K562 (cell line): ENCODE measurements around the gene GNAZ.

Experiments
- HCFC1 ChIP-seq: IDR thresholded peaks from 2 replicates; pipeline ENCODE4 v1.6.1; 2012; ENCODE audit warnings: low read depth, low read length, improper control_type of control experiment
- KAT8 ChIP-seq: fragments of 450-650 bp; IDR thresholded peaks from 2 replicates; pipeline ENCODE4 v1.6.1; 2016; ENCODE audit warnings: low read depth, mild to moderate bottlenecking
- MTA2 ChIP-seq: fragments of 450-650 bp; IDR thresholded peaks from 2 replicates; pipeline ENCODE4 v1.6.1; 2016; ENCODE audit warnings: low read depth
- MTF1 ChIP-seq: fragments of 250-450 bp; sonication (Bioruptor Pico); IDR thresholded peaks from 2 replicates; pipeline ENCODE4 v1.9.0; 2021; ENCODE audit warnings: moderate library complexity, mild to moderate bottlenecking, inconsistent platforms, borderline replicate concordance
- NR3C1 ChIP-seq: sonication (generic); formaldehyde crosslinking; IDR thresholded peaks from 2 replicates; pipeline ENCODE4 v1.8.1; 2022; ENCODE audit warnings: missing genetic modification reagents
- ZNF239 ChIP-seq: fragments of 250-450 bp; sonication (Bioruptor Pico); IDR thresholded peaks from 2 replicates; pipeline ENCODE4 v1.4.0; 2020; ENCODE audit warnings: mild to moderate bottlenecking
- ZNF354B ChIP-seq: fragments of 250-450 bp; sonication (Bioruptor Pico); IDR thresholded peaks from 2 replicates; pipeline ENCODE4 v1.4.0; 2020
- ZNF592 ChIP-seq: fragments of 450-650 bp; IDR thresholded peaks from 2 replicates; pipeline ENCODE4 v1.6.1; 2017; ENCODE audit warnings: antibody characterized with exemption, mild to moderate bottlenecking
- TF ChIP-seq, protein P1 (sequence below), 3 experiments: IDR thresholded peaks in 2 of 3; conservative IDR thresholded peaks in 1 of 3; 2 replicates each; pipeline ENCODE4 v1.5.1; 2011 to 2012; ENCODE audit warnings: low read length in 3 of 3, mild to moderate bottlenecking in 3 of 3, control low read depth in 2 of 3, improper control_type of control experiment in 1 of 3, inconsistent platforms in 1 of 3, low read depth in 1 of 3, mixed read lengths in 1 of 3, moderate library complexity in 1 of 3; ENCODE audit not compliant: insufficient read depth in 2 of 3
- TF ChIP-seq, protein P2 (sequence below): sonication (generic); formaldehyde crosslinking; IDR thresholded peaks from 2 replicates; pipeline ENCODE4 v1.9.0; 2022; ENCODE audit warnings: mild to moderate bottlenecking, missing genetic modification reagents

DNA sequence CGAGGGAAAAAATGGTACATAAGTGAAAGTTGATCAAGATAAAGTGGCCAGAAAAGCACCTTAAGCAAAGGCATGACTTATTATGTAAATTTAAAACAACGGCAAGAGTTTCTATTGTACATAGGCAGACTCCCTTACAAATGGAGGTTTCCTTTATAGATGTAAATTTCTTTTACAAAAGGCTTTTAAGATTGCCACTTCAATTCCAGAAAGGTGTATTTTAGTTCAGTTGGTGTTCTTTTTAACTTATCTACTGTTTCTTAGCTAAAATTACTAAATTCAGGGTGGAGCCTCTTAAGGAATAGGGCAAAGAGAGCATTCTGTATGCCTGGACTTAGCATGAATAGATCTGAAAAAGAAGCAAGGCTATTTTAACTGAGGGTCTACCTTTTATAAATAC is 24.9 kb upstream of the GNAZ start:
- TF ChIP-seq HCFC1 (no peak), ZNF592 (no peak), MTF1 (CRISPR knock-in tag) (no peak), MTA2 (no peak), NR3C1 (CRISPR knock-in tag) (no peak), ZNF354B (CRISPR knock-in tag) (no peak), ZNF239 (no peak), KAT8 (no peak)
- TF ChIP-seq, protein P1, sequence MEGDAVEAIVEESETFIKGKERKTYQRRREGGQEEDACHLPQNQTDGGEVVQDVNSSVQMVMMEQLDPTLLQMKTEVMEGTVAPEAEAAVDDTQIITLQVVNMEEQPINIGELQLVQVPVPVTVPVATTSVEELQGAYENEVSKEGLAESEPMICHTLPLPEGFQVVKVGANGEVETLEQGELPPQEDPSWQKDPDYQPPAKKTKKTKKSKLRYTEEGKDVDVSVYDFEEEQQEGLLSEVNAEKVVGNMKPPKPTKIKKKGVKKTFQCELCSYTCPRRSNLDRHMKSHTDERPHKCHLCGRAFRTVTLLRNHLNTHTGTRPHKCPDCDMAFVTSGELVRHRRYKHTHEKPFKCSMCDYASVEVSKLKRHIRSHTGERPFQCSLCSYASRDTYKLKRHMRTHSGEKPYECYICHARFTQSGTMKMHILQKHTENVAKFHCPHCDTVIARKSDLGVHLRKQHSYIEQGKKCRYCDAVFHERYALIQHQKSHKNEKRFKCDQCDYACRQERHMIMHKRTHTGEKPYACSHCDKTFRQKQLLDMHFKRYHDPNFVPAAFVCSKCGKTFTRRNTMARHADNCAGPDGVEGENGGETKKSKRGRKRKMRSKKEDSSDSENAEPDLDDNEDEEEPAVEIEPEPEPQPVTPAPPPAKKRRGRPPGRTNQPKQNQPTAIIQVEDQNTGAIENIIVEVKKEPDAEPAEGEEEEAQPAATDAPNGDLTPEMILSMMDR (IDR thresholded peaks at IDR 0.05 in 2 of 3, conservative IDR thresholded peaks at IDR 0.05 in 1 of 3; ENCODE audit: insufficient read depth in 2 of 3, low read depth in 1 of 3, low read length in 3 of 3) = no peak
- TF ChIP-seq, protein P2, sequence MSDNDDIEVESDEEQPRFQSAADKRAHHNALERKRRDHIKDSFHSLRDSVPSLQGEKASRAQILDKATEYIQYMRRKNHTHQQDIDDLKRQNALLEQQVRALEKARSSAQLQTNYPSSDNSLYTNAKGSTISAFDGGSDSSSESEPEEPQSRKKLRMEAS (CRISPR knock-in tag) = no peak
